Lower leg skin (tissue), 4 donors: Measurements from ENCODE around the gene PLEKHG3. TPM values are rescaled to one million over a fixed set of nuclear protein-coding genes. Genes with fewer than 3 reads are reported as not detected.

Experiments
- DNase-seq, 2 donors: peaks; one replicate each; pipeline ENCODE4 v3.0.0-alpha.2; 2019; ENCODE audit warnings: low spot score in 2 of 2
- H3K4me3 ChIP-seq: fragments of 200-600 bp; sonication (generic); 2 replicates; pipeline ENCODE4 v1.5.1; 2017; ENCODE audit warnings: mild to moderate bottlenecking, low read depth; ENCODE audit not compliant: poor library complexity, severe bottlenecking
- CTCF ChIP-seq, 3 donors: fragments of 450-650 bp; IDR thresholded peaks; one replicate each; pipeline ENCODE4 v1.5.1; 2016; ENCODE audit warnings: antibody characterized with exemption in 3 of 3, mild to moderate bottlenecking in 3 of 3, moderate library complexity in 2 of 3
- POLR2A ChIP-seq, 2 donors: fragments of 450-650 bp; IDR thresholded peaks; one replicate each; pipeline ENCODE4 v1.6.1; 2016 to 2017; ENCODE audit warnings: antibody characterized with exemption in 2 of 2, mild to moderate bottlenecking in 1 of 2, moderate library complexity in 1 of 2
- WGBS, 2 donors: methylation state at CpG; one replicate each; pipeline ENCODE4 v1.1.5; 2018; 5-methylcytosine and 5-hydroxymethylcytosine counted together
- intact Hi-C: fragments of 100-400 bp; cut with DNase I; formaldehyde crosslinking; loops from one replicate; pipeline ENCODE4 v1.15.0; 2023; ENCODE audit warnings: low total_unique reads
- total RNA-seq, 4 donors: library from RNA; depleted of rRNA; stranded (reverse); fragments of >200 nt; gene quantifications; one replicate each; pipeline ENCODE4 v1.1.0, GENCODE V29; 2016

Gene PLEKHG3
- total RNA-seq, 4 donors from 2014 or later = 92.9 to 178 (median 125) TPM

- DNase-seq = no peak
- 62 to 71% methylated on average over 6 to 7 of the region's 7 CpGs for WGBS, 2 donors
- TF ChIP-seq POLR2A (IDR thresholded peaks at IDR 0.05) (no peak), CTCF (IDR thresholded peaks at IDR 0.05) (no peak)
- H3K4me3 ChIP-seq = no peak overlapping the region
- intact Hi-C loops = no loop called here
These were observed 54.7 kb downstream of the PLEKHG3 start for GRCh38 chr14:64758691-64759554.

- no peak overlapping the region for H3K4me3 ChIP-seq
- no peak for DNase-seq
- TF ChIP-seq CTCF (IDR thresholded peaks at IDR 0.05) (no peak), POLR2A (IDR thresholded peaks at IDR 0.05) (no peak)
- intact Hi-C loops = no loop called here
- WGBS, 2 donors = 100% methylated on average over 6 of the region's 6 CpGs
These were observed 55.3 kb downstream of the PLEKHG3 start for GRCh38 chr14:64759555-64759938.

- no peak for DNase-seq
- intact Hi-C loops = no loop called here
- whole genome bisulfite sequencing, 2 donors = 59 to 60% methylated on average over 8 of the region's 8 CpGs
These were observed 56.0 kb downstream of the PLEKHG3 start for GRCh38 chr14:64760146-64760755.

GRCh38 chr14:64760916-64761315, 56.7 kb downstream of the PLEKHG3 start:
- intact Hi-C loops = no loop called here
- no peak for DNase-seq
- WGBS, 2 donors = 50 to 58% methylated on average over 5 of the region's 5 CpGs
- no peak overlapping the region for H3K4me3 ChIP-seq
- TF ChIP-seq CTCF (IDR thresholded peaks at IDR 0.05) = no peak
- no peak for TF ChIP-seq POLR2A (IDR thresholded peaks at IDR 0.05)

More at GRCh38 chr14:64760146-64760755, 56.0 kb downstream of the PLEKHG3 start:
- no peak for TF ChIP-seq CTCF (IDR thresholded peaks at IDR 0.05)
- no peak for TF ChIP-seq POLR2A (IDR thresholded peaks at IDR 0.05)
- no peak overlapping the region for H3K4me3 ChIP-seq

GRCh38 chr14:64761441-64762043, 57.3 kb downstream of the PLEKHG3 start:
- H3K4me3 ChIP-seq = no peak overlapping the region
- intact Hi-C loops = no loop called here
- TF ChIP-seq CTCF (IDR thresholded peaks at IDR 0.05) (no peak), POLR2A (IDR thresholded peaks at IDR 0.05) (no peak)
- DNase-seq = no peak
- WGBS, 2 donors = 17 to 32% methylated on average over 5 of the region's 5 CpGs
